Measurements from ENCODE around the gene NR6A1.

Gene NR6A1

DNA sequence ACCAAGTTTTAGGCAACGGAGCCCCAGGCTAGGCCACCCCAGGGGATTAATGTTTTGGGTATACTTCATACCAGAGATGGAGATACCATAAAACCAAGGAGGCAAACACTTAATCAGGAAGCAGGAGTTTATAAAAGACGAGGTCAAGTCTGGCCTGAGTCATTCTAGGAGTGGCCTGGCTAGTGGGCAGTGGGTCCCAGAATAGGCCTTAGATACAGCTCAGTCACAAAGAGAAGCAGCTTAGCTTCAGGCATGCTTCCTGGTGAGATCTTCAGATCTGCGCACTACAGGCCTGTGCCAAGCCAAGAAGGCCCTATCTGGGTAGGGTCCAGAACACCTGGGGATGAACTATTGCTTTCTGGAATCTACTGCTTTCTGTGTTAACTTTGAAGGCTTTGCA is 243.3 kb downstream of the NR6A1 start:
- no peak overlapping the region for H3K4me3 ChIP-seq (ENCODE audit: low read length)
- no peak for DNase-seq (ENCODE audit: low read depth, low spot score)

DNA sequence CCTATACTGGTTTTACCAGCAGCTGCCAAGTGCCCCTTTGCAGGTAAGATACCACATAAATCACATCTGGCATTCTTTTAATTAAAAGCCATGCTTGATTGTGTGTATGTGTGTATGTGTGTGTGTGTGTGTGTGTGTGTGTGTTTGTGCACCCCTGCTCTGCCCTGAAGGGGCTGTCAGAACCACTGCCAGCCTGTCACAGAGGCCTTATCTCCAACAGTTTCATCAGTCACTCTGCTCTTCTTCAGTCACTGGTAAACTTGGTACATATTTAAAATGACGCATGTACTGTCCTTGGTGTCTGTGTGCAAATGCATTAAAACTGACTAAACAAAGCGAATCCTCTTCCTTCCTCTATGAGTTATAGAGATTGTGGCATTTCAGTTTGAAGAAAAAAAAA is 244.9 kb downstream of the NR6A1 start:
- H3K4me3 ChIP-seq (ENCODE audit: low read length): no peak overlapping the region
- no peak for DNase-seq (ENCODE audit: low read depth, low spot score)

DNA sequence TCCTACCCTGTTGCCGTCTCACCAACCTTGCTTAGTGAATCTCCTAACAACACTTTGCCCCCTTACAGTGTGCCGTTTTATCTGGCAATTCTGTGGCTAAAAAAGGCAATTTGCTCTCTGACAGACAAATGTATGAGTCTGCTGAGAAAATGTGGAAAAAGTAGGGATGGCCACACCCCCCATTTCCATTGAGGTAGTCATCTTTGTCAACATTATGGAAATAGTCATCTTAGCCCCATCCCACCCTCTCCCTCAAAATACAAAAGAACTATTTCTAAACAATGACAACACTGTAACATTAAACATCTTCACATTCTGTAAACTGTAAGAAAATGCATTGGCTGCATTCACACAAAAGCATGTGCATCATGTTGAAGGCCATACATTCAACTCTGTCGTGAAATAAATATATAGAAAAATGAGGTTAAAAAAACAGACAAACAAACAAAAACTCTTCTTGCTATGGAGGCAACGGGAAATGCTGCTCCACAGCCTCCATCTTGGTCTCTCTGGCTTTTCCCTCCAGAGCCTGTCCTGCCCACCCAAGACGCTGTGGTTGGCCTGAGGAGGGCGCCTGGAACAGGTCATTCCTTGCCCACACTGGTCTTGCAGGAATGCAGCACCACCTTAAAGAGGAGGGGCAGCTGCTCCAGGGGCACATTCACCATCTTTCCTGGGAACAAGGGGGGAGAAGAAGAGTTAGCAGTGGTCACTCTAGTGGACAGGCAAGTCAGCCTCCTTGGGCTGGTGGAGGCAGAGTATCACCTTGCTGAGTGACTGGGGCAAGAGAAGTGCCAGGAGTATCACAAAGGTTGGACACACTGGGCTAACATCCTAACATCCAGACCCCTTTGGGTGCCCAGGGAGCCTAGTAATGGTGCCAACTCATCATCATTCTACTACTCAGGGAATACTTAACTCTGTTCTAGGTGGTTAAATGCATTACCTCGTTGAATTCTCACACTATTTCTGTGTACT is 248.7 kb downstream of the NR6A1 start:
- DNase-seq (ENCODE audit: low read depth, low spot score): no peak
- H3K4me3 ChIP-seq (ENCODE audit: low read length): no peak overlapping the region

DNA sequence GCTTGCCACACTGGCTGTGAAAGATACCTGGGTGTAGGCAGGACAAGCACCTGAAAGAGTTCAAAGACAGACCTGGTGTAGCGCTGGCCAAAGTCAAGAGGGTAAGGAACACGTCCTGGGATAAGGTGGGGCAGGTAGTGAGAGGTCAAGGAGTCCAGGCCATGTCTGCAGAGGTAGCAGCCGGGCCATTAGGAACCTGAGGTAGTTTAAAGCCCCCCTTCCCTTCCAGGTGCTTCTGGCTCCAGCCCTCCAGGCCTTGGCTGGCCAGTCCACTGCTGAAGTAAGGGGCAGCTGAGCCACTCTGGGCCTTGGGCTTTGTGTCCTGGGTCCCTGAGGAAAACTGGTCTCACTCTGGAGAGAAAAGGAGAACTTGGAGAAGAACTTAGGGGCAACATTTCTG is 250.0 kb downstream of the NR6A1 start:
- no peak for DNase-seq (ENCODE audit: low read depth, low spot score)
- no peak overlapping the region for H3K4me3 ChIP-seq (ENCODE audit: low read length)

DNA sequence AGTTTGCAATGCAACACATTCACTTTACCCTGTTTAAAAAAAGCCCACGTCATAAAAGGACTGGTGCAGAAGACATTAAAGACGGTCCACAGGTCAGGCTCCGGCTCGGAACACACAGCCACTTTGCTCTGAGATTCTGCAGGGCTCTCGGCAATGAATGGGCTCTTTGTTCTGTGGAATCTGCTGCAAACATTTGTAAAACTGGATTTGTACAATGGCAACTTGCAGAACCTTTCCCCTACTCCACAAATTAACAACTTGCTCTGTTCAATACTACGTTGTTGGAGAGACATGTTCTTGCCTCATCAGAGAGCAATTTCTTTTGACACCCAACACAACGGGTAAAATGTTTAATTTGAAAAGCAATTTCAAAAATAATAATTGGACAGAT is 250.9 kb downstream of the NR6A1 start:
- no peak overlapping the region for H3K4me3 ChIP-seq (ENCODE audit: low read length)
- DNase-seq (ENCODE audit: low read depth, low spot score): no peak

DNA sequence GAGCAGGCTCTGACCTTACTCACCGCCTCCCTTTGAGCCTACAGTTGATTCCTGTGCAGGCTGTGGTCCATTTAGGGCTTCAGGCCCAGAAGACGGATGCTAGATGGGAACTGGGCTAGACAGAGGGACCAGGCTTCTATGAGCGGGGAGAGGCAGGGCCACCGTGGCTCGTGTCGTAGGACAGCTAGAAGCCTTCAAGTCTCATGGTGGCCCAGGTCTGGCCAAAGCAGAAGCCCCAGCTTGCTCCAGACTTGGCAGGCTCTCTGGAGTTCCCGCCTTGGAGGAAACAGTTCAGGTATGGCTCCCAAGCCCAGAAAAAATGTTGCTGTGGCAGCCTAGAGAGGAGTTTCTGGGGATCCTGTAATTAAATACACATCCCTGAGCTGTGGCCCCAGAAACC is 253.0 kb downstream of the NR6A1 start:
- no peak for DNase-seq (ENCODE audit: low read depth, low spot score)
- no peak overlapping the region for H3K4me3 ChIP-seq (ENCODE audit: low read length)

DNA sequence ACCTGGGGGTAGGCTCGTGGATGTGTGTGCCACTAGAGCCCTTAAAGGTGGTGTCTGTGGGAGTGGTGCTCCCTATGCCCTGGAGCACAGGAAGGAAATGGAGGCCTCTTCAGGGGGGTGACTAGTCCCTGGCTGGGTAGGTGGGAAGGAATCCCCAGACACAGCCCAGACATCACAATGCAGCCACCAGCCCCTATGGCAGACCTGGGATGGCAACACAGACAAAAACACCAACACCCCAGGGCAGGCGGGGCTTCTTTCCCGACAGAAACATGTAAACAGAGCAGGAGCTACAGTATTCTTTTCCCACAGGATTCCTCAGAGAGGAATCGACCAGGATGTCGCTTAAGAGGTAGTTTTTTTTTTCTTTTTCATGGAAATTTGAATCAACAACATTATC is 253.5 kb downstream of the NR6A1 start:
- DNase-seq (ENCODE audit: low read depth, low spot score): no peak
- H3K4me3 ChIP-seq (ENCODE audit: low read length): no peak overlapping the region

DNA sequence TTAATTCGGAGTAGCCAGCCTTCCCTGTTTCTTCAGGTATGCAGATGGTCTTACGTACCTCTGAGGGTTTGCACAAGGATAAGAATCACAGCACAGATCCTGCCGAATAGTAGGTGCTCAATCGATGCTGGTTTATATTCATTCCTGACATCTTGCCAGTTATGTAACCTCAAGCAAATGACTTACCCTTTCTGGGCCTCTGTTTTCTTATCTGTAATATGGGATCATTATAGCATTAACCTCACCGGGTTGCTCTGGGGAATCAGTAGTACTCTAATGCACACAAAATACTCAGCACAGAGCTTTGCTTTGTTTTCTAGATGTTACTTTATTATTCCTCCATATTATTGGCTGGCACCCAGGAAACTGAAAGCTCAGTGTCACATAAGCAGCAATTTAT is 256.2 kb downstream of the NR6A1 start:
- H3K4me3 ChIP-seq (ENCODE audit: low read length): no peak overlapping the region
- no peak for DNase-seq (ENCODE audit: low read depth, low spot score)

DNA sequence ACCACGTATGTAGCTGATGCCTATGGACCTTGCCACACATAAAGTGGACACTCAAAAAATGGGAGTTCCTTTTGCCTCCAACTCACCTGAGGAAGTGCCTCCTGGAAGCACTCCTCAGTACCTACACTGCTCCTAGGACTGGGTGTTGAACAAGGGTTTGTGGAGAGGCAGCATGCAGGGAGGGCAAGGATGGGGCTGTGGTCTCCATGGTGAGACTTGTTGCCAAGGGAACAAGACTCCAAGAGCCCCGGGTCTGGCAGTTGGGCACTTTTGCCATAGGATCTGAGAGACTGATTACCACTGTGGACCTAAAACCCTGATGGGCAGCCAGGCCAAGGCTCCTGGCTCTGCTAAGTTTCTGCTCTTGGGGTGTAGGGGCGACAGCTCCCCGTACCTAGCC is 257.0 kb downstream of the NR6A1 start:
- no peak overlapping the region for H3K4me3 ChIP-seq (ENCODE audit: low read length)
- no peak for DNase-seq (ENCODE audit: low read depth, low spot score)

DNA sequence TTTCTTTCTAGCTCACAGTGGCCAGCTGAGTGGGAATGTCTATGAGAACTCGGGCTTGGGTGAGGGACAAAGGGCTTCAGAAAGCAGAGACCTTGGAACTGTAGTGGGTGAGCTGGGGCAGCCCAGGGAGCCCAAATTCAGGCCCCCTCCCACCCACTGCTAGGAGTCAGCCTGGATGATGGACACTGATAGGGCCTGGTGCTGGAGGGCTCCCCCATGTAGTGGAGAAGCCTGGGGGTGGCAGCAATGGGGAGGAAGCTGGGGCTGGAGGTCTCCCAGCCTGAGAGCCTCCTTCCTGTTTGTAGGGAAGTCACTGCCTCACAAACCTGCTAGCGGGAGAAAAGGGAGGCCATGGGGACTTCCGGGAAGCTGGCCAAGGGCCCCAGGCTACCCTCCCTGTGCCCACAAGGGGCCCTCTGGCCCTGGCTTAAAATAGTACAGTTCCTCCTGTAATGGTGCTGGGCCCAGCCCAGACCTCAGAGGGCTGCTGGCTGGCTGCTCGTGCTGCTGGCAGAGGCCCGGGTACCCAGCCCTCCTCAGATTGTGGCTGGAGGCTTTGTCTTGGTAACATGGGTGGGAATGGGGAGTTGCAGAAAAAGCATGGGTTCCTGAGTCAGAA is 257.6 kb downstream of the NR6A1 start:
- no peak for DNase-seq (ENCODE audit: low read depth, low spot score)
- H3K4me3 ChIP-seq (ENCODE audit: low read length): no peak overlapping the region

DNA sequence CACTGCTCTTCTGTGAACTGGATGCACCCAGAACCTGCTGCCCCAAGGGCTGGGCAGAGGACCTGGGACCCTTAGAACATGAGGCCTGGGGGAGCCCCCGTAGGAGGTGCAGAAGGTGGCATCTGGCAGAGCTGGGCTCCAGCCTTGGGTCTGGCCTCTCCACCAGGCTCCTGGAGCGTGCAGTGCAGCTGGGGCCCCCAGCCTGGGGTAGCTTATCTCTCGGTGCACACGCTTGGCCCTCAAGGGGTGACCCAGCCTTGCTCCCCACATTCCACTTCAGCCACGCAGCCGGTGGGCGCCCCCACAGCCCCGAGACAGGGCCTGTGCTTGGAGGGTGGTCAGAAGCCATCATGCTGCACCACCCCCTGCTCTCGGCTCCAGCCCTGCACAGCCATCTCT is 258.3 kb downstream of the NR6A1 start:
- DNase-seq (ENCODE audit: low read depth, low spot score): no peak
- H3K4me3 ChIP-seq (ENCODE audit: low read length): no peak overlapping the region

DNA sequence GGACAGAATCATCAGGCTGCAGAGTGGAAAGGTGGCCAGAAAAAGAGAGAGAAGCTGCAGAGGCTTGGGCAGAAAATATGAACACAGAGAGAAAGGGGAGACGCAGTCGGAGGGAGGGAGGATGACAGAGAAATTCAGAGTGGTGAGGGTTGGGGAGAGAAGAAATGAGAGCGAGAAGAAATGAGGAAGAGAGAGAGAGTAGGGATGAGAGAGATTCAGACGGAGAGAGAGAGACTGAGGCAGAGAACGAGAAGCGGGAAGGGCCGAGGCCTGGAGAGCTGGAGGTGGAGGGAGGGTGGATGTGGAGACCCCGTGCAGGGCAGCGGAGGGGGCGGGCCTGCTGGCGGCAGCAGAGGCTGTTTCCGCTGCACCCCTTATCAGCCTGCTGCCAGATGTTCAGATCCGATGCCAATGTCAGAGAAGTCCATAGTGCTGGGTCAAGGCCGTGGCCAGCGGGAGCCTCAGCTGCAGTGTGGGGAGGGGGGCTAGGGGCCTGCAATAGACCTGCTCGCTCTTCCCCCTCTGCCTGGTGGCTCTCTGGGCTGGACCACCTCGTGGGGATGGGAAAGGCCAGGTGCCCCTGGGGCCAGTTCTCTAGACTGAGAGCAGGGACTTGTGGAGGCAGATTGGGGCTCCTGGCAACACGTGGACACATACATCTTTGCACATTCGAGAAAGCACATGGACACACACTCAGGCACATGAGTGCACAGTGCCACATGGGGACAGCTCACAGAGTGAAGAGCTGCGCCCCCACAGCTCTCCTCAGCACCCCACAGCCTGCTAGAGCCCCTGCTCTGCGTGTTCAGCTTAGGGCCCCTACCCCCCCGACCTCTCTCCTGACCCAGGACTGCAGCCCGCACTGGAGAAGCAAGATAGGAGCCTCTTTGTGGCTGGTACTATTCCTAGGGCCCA is 259.0 kb downstream of the NR6A1 start:
- DNase-seq (ENCODE audit: low read depth, low spot score): no peak
- no peak overlapping the region for H3K4me3 ChIP-seq (ENCODE audit: low read length)

DNA sequence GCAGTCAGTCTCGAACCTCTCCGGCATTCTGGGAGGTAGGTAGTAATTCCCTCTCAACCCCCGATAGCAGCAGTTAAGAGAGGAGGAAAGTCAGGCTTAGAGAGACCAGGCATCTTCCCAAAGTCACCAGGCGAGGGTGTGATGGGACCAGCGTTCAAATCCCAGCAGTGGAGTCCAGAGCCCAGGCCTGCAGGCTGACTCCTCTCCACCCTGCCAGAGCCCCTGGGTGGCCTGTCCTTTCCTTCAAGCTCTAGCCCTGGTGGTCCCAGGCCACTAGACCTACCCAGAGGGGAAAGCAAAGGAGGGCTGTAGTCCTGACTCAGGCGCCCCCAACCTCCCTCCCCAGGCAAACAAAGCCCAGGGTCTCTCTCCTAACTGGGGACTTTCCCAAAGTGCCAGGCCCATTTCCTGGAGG is 259.7 kb downstream of the NR6A1 start:
- no peak overlapping the region for H3K4me3 ChIP-seq (ENCODE audit: low read length)
- DNase-seq (ENCODE audit: low read depth, low spot score): no peak

DNA sequence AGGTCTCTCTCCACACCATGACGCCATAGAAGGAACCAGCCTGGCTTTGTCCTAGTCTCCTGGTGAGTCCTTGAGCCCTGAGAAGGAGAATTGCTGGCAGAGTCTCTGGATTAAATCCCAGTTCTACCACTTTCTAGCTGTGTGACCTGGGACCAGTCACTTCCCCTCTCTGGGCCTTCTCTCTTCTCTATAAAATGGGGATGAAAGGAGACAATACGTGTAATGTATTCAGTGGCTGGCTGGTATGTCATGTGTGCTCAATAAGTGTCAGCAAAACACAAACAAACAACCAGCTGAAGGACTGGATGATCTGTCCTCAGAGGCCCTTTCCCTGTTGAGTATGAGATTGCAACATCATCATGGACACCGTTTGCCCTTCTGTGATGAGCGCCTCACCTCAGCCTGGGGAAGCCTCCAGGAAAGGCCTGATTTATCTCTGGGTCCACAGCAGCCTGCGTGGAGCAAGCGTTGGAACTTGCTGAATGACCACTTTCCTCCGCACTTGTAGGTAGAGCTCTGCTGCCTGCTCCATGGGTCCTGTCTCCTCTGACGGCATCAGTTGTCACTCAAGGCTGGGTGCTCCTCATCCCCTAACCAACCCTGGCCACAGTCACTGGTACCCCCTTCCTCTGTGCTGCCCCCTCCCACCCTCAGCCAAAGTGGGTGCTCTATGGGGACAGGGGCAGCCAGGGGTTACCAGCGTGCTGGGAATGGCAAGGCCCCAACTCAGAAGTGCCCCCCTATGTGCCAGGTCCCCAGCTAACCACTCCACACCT is 260.3 kb downstream of the NR6A1 start:
- H3K4me3 ChIP-seq (ENCODE audit: low read length): no peak overlapping the region
- DNase-seq (ENCODE audit: low read depth, low spot score): no peak

DNA sequence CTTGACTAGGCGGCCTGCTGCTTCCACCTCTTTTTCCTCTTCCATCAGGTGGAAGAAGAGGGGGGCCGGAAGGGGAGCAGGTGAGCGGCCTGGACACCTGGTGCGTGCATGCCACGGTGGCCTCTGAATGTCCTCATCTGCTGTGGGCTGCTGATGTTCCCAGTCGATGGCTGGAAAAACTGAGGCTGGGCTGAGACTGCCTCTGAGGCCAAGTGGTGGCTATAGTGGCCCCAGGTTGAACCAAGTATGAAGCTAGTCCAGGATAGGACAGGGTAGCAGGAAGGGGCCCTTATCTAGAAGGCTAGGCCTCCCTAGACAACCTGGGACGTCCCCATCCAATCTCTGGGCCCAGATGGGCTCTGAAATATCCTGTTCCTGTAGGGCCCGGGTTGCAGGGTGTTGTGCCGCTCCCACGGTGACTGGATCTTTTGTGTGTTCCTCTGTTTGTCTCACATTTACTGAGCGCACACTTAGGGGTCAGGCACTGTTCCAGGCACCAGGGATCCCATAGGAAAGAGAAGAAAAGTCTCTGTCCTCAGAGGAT is 263.2 kb downstream of the NR6A1 start:
- DNase-seq (ENCODE audit: low read depth, low spot score): no peak
- no peak overlapping the region for H3K4me3 ChIP-seq (ENCODE audit: low read length)

DNA sequence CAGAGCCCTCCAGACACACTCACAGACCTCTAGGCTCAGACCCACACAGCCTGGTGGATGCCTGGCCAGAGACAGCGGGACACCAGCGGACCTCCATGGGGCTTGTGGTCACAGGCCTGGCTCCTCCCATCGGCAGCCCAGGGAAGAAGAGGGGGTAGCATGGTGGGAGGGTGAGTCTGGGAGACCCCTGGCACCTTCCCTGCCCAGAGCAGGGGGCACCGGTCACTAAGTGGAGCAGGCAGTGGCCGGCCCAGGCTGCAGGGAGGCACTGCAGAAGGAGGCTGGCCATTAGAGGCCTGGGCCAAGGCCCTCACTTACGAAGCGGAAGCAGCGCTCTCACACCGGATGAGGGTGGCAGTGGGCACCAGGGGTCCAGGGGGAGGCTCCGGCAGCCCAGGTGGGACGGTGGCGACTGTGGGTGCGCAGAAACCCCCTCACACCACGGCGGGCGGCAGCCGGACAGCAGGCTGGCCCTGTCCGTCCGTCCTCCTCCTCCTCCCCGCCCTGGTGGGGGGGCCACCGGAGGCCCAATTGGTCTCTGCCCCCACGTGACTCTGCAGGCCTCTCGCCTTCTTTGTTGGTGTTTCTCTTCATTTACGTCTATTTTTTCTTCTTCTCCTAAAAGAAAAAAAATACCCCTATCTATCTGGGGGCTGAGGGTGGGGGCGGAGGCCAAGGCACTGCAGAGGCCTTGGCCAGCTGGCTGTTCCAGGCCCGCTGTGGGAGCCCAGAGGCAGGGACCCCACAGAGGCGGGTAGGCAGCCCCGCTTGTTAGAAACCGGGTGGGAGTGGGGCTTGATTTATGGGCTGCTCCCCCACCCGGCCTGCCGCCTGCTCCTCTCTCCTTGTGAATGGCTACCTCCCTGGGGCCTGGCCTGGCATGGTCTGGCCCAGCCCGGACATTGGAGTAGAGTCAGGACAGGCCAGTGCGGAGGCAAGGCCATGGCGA is 263.9 kb downstream of the NR6A1 start, which contains the start of gene NR5A1:
NR5A1 (minus strand) TSS at position 469 of the 949 bp plus-strand sequence. CDS start 4,004 bp downstream, outside the sequence.
- H3K4me3 ChIP-seq (ENCODE audit: low read length): no peak within 1 kb of the TSS
- DNase-seq (ENCODE audit: low read depth, low spot score): no peak

DNA sequence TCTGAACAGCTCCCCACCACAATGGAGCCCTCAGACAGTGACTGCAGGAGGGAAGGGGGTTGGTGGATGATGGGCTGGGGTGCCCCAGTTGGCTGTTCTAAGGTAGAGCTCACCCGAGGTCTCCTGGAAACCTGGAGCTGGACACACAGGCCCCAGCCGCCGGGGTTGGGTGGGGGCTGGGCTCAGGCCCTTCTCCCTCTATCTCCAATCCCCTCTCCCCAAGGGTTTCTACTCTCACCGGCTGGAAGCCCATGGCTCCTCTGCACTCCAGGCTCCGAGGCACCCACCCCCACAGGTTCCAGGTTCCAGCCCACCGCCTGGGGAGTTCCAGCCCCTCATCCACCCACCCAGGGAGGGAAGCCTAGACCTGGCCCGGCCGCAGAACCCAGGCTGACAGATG is 264.7 kb downstream of the NR6A1 start:
- DNase-seq (ENCODE audit: low read depth, low spot score): no peak
- H3K4me3 ChIP-seq (ENCODE audit: low read length): no peak overlapping the region

Data from Jurkat, Clone E6-1 (cell line).